Nephron (organoid): ENCODE results near the gene MAP3K4.

ENCODE experiments used
- H3K27ac Mint-ChIP-seq, 3 experiments: 2 replicates each; pipeline ENCODE4 v1.8.0; 2020; ENCODE audit warnings: mixed read lengths in 3 of 3, mild to moderate bottlenecking in 2 of 3, moderate library complexity in 1 of 3
- H3K27me3 Mint-ChIP-seq: 2 replicates; pipeline ENCODE4 v1.8.0; 2021; ENCODE audit warnings: low read depth, mild to moderate bottlenecking, moderate library complexity, mixed read lengths
- H3K36me3 Mint-ChIP-seq: 2 replicates; pipeline ENCODE4 v1.8.0; 2020; ENCODE audit warnings: low read depth, mixed read lengths
- H3K4me1 Mint-ChIP-seq: 2 replicates; pipeline ENCODE4 v1.8.0; 2020; ENCODE audit warnings: mixed read lengths
- H3K4me3 Mint-ChIP-seq, 3 experiments: 2 replicates each; pipeline ENCODE4 v1.8.0; 2020; ENCODE audit warnings: mild to moderate bottlenecking in 3 of 3, mixed read lengths in 3 of 3, moderate library complexity in 2 of 3
- H3K9me3 Mint-ChIP-seq: 2 replicates; pipeline ENCODE4 v1.8.0; 2020; ENCODE audit warnings: mixed read lengths
- CTCF ChIP-seq, 3 experiments: fragments of 200-600 bp; sonication (generic); IDR thresholded peaks; one replicate each; pipeline ENCODE4 v1.5.0; 2021; ENCODE audit warnings: antibody characterized with exemption in 3 of 3; ENCODE audit not compliant: unreplicated experiment in 3 of 3

The MAP3K4 gene

GRCh38 chr6:161076181-161076677 lies 84.7 kb downstream of the MAP3K4 start:
- no peaks in the 10 kb centered on the region for H3K9me3 Mint-ChIP-seq
- no peaks in the 10 kb centered on the region for H3K27me3 Mint-ChIP-seq
- H3K4me3 Mint-ChIP-seq: no peak overlapping the region
- H3K27ac Mint-ChIP-seq: no peak overlapping the region
- TF ChIP-seq CTCF (IDR thresholded peaks at IDR 0.05; ENCODE audit: unreplicated experiment in 3 of 3): no peak
- peaks cover 12% of the 10 kb centered on the region for H3K36me3 Mint-ChIP-seq
- no peaks in the 10 kb centered on the region for H3K4me1 Mint-ChIP-seq

DNA sequence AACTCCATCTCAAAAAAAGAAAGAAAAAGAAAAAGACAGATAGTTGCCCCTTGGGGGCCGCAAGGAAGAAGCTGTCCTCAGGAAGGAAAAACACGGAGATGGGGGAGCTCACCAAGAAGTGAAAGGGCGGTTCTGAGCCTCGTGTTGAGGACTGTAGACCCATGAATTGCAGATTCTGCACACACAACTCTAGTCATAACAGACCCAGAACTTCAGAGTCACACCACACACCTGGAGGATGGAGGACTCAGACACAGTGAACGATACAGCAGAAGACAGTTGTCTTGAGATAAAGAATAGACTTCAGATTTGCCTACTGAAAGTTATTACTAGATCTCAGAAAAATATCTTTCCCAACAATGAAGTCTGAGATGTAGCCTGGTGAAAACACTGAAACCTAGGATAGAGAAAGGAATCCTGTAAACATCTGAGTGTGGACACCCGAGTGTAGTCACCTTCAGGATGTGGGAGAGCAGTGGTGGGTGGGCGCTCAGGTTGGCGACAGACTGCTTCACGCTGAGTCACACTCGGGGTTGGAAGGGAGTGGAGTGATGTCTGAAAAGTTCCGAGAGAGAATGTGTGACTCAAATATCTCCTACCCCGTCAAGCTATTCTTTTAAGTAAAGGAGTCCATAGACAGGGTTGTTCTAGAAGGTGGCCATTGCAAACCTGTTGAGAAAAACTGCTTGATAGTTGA lies 88.1 kb downstream of the MAP3K4 start:
- Mint-ChIP-seq H3K36me3 (peaks cover 3% of the 10 kb centered on the region), H3K4me3 (no peak overlapping the region), H3K27me3 (no peaks in the 10 kb centered on the region), H3K27ac (no peak overlapping the region), H3K9me3 (no peaks in the 10 kb centered on the region), H3K4me1 (no peaks in the 10 kb centered on the region)
- no peak for TF ChIP-seq CTCF (IDR thresholded peaks at IDR 0.05; ENCODE audit: unreplicated experiment in 3 of 3)

DNA sequence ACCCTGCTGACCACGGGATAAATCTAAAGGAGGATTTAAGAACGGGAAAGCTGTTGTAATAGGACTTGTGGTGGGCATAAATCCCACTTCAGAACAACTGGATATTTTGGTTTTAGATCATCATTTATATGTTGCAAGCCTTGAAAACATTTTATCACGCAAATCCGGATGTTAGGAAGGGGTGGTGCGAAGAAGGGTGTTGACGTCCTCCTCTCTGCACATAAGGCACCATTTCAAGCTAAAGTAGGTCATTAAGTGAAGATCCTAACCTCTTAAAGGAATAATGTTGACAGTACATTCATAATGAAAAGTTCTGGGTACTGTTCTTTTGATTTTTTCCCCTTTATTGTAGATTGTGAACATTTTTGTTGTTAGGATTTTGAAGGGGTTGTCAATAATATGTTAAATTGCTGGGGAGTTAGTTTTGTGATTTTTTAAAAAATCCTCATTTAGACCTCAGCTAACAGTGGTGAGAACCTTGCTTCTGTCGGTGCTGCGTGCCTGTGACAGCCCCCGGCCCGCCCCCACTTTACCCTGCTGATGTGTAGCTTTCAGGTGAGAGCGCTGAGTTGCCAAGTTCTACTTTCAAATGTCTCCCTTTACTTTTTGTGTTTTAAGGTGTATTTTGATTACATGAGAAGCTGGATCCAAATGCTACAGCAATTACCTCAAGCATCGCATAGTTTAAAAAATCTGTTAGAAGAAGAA lies 88.8 kb downstream of the MAP3K4 start:
- Mint-ChIP-seq H3K4me1 (no peaks in the 10 kb centered on the region), H3K9me3 (no peaks in the 10 kb centered on the region), H3K27me3 (no peaks in the 10 kb centered on the region), H3K27ac (no peak overlapping the region), H3K4me3 (no peak overlapping the region), H3K36me3 (peaks cover 5% of the 10 kb centered on the region)
- TF ChIP-seq CTCF (IDR thresholded peaks at IDR 0.05; ENCODE audit: unreplicated experiment in 3 of 3): no peak

GRCh38 chr6:161082215-161082614 lies 90.6 kb downstream of the MAP3K4 start:
- no peak for TF ChIP-seq CTCF (IDR thresholded peaks at IDR 0.05; ENCODE audit: unreplicated experiment in 3 of 3)
- Mint-ChIP-seq H3K9me3 (no peaks in the 10 kb centered on the region), H3K36me3 (peaks cover 12% of the 10 kb centered on the region), H3K4me3 (no peak overlapping the region), H3K27me3 (no peaks in the 10 kb centered on the region), H3K27ac (no peak overlapping the region), H3K4me1 (no peaks in the 10 kb centered on the region)

GRCh38 chr6:161085246-161085645 lies 93.7 kb downstream of the MAP3K4 start:
- TF ChIP-seq CTCF (IDR thresholded peaks at IDR 0.05; ENCODE audit: unreplicated experiment in 3 of 3): no peak

More at GRCh38 chr6:161085246-161085645, 93.7 kb downstream of the MAP3K4 start:
- Mint-ChIP-seq H3K27ac (no peak overlapping the region), H3K9me3 (no peaks in the 10 kb centered on the region), H3K4me3 (no peak overlapping the region), H3K27me3 (no peaks in the 10 kb centered on the region), H3K4me1 (no peaks in the 10 kb centered on the region), H3K36me3 (peaks cover 33% of the 10 kb centered on the region)
